Hepatic stellate cell (primary cell): Measurements from ENCODE around the gene STRN4.
A peak's percentile ranks its signal among the peaks of the same experiment; 100 is the strongest.

Experiments used
- DNase-seq: peaks from one replicate; pipeline ENCODE4 v3.0.0; 2011; ENCODE audit warnings: low spot score

STRN4 gene

DNA sequence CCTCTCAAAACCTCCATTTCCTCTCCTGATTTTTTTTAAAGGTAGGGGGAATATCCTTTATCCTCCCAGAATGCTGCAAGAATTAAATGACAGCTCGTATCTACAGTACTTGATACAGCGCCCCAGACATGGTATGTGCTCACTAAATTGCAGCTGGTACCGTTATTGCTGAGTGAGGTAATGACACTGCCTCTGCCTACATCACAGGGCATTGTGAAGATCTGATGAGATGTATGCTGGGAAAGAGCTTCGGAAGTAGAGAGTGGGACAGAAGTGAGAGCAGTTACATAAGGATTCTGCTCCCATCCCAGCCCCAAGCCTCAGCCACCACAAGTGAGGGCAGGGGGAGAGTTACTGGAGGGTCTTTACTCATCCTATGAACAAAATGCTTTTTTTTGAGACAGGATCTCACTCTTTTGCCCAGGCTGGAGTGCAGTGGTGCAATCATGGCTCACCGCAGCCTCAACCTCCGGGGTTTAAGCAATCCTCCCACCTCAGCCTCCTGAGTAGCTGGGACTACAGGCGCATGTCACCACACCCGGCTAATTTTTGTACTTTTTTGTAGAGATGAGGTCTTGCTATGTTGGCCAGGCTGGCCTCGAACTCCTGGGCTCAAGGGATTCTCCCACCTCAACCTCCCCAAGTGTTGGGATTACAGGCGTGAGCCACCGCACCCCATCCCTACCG, 2.1 kb downstream of the STRN4 start:
- no peak for DNase-seq

GRCh38 chr19:46742926-46743480, 3.2 kb downstream of the STRN4 start:
- no peak for DNase-seq

GRCh38 chr19:46741447-46741846, 4.8 kb downstream of the STRN4 start:
- no peak for DNase-seq

DNA sequence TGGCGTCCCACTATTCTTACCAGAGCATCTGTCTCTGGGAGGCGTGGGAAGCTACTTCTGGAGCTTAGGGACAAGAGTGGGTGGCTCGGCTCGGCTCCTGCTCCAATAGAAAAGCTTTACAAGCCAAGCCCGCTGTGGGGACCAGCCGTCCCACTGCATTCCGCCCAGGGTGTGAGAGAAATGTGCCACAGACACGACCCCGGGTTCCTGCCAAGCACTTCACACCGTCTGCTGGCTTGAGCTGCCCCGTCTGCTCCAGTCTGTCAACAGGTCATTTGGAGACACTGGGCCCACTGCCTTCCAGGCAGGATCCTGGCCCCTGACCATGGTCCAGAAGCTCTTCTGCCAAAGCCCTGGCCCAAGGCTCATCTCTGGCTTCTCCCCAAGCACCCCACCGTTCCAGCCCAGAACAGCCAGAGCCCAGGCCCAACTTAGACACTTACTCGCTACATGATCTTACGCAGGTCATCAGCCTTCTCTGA, 6.9 kb downstream of the STRN4 start:
- no peak for DNase-seq

DNA sequence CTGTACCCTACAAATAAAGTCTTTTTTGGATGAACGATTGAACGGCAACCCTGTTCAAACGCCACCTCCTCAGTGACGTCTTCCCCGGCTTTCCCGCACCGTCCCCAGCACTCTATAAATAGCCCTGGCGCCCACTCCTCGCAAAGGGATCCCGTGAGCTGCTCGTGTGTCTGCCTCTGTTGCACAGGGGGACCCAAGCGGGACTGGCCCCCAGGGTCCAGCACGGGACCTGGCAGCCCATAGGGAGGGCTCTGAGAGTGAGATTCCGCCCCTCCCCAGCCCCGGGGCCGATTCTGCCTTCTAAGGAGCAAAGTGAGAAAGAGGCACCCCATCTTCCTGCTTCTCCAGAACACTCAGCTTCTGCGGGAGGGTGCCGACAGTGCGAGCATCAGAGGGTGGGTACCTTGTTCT, 8.5 kb downstream of the STRN4 start:
- DNase-seq = no peak

DNA sequence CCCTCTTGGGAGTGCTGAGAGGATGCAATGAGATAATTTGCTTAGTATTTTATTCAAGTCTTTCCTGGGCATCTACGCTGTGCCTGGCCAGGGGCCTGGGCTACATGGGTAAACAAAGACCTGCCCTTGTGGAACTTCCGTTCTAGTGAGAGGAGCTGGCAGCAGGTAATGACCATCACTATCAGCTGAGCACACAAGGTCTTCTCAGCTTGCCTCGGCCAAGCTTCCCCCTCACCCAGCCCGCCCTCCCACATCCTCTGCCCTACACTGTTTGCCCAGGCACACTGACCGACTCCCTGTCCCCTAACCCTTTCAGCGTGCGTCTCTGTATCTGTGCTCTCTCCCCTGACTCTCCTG, 9.0 kb downstream of the STRN4 start:
- no peak for DNase-seq

- DNase-seq = peak; percentile 79
These were observed 9.5 kb downstream of the STRN4 start for GRCh38 chr19:46736531-46737297.

GRCh38 chr19:46733690-46734292, 12.5 kb downstream of the STRN4 start:
- no peak for DNase-seq

DNA sequence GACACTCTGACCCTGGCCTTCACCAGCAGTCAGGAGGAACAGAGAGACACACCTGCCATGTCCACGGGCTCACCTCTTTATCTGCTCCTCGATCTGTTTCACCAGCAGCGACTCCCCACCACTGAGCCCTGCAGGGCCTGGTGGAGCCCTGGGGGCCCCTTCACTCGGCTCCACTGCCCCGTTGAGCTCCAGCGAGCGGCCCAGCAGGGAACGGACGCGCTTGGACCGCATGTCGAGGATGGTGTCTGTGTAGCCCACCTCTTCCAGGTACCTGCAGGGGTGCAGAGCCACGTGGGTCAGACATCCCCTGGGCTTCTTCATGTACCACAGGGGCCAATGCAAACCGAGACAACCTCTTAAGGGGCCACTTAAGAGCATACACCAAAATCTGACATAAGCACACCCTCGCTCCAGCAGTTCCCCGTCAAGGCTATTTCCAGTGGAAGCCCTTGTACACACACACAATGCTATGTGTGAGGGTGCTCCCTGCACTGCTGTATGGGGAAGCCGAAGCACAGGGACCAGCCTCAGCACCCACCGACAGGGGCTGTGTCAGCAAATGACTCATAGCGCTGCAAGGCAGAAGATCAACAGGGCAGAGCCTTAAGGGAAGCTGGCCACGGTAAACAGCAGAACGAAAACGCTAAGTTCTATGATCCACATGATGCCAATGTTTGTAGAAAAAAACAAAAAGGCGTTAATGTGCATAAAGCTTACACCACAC, 13.1 kb downstream of the STRN4 start:
- DNase-seq = no peak

- DNase-seq = no peak
These were observed 13.9 kb downstream of the STRN4 start for GRCh38 chr19:46732172-46732938.

DNA sequence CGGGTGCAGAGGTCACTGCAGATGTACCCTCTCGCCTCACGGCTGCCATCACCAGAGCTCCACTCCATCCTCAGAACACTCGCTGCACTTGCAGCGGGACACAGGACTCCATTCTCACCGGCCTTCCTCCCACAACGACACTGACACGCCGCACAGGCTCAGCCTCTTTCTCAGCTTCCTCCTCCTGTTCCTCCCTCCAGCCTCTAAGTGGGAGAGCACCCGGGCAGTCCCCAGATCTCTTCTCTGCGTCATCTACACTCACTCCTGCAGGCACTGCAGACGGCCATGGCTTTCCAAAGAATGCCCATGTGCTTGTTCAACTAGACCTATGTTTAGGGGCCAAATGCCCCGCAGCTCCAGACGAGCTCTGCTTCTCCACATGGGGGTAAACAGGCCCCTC, 14.7 kb downstream of the STRN4 start:
- DNase-seq = no peak

- peak; percentile 97 for DNase-seq
These were observed 15.2 kb downstream of the STRN4 start for GRCh38 chr19:46731007-46731501.

- DNase-seq = no peak
These were observed 15.7 kb downstream of the STRN4 start for GRCh38 chr19:46730595-46730994.

- no peak for DNase-seq
These were observed 16.1 kb downstream of the STRN4 start for GRCh38 chr19:46730187-46730586.

DNA sequence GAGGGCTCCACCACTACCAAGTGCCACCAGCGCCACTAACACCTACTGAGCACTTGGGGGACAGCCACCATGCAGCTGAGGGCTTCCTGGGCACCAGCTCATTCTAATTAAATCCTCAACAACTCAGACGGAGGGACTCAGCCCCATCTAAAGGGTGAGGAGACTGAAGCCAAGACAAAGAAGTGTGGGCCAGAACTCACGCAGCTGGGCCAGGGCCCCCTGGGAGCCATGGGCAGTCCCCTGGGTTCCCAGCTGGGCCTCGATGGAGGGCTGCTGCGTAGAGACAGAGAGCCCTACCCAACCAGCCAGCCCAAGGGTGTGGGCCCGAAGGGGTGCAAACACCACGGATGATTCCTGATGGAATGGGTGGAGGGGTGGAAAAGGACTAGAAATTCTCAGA, 16.6 kb downstream of the STRN4 start:
- DNase-seq = no peak

DNA sequence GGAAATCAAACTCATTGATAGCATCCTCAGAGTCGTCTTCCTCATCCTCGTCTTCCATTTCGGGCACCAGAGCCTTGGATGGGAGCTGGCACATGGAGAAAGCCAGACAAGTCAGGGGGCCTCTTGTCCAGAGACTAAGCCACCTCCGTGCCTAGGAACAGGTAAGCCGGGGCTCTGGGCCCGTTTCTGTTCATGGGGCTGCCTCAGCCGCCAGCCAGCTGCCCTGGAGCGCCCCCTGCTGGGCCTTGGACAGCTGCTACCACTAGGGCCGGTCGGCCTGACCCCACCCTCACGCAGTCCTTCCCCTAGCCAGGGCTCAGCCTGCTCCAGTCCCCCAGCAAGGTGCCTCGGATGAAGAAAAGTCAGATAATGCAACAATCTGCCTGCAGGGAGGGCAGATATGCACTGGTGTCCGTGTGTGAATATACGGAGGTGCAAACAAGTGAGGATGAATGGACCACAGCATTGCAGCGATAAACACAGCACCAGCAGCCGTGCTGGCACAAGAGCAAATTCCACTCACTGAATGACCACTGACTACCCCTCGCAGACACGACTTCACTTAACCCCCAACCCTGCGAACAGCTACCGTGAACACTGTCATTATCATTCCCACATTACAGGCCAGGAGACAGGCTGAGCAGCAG, 17.4 kb downstream of the STRN4 start:
- peak; percentile 90 for DNase-seq

- no peak for DNase-seq
These were observed 18.0 kb downstream of the STRN4 start for GRCh38 chr19:46728208-46728607.

- no peak for DNase-seq
These were observed 18.5 kb downstream of the STRN4 start for GRCh38 chr19:46727757-46728156.

DNA sequence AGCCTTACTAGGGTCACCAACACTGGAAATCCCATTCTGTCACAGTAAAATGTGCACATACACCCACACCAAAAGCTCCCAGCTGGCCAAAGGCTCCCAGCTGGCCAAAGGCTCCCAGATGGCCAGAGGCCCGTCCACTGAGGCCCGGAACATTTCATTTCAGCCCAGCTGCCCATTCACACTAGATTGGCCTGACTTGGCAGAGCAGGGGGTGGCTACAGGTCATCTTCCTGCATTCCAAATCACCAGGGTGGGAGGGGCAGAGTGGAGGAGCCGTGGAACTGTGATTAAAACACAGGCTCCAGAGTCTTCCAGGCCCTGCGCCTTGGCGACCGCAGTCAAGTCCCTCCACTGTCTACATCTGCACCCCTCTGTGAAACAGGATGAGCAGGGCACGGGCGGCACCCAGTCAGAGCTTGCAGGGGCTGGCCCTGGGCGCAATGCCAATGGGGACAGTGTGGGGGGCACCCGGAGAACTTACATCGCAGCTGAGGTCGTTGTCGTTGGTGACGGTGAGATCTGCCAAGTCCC, 19.2 kb downstream of the STRN4 start:
- no peak for DNase-seq

DNA sequence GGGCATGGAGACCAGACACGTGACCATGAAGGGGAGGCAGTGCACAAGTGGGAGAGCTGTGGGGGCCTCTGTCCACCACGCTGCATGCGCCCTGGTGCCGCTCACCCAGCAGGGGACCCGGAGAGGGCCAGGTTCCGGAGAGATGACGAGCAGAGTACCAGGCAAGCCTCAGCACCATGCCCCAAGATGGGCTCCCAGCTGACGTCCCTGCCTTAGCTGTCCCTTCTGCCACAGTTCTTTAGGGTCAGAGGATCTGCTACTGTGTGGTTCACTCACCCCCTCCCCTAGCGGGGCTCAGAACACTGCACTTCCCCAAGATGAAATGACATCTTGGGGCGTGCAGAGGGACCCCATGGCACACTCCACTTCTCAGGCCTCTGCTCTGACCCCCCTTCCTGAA, 19.7 kb downstream of the STRN4 start:
- no peak for DNase-seq
